Aorta (tissue), 5 donors: ENCODE data around the gene ZNF518A. TPM values are rescaled to one million over a fixed set of nuclear protein-coding genes. Genes with fewer than 3 reads are reported as not detected.

Experiments used
- ATAC-seq: fragments of 200-7000 bp; cut with Tn5 transposase; one replicate; pipeline ENCODE4 v1.9.1; 2022; ENCODE audit warnings: moderate library complexity; ENCODE audit not compliant: low FRiP score
- DNase-seq, 2 donors: peaks; one replicate each; pipeline ENCODE4 v3.0.0-alpha.2; 2020
- H3K27ac ChIP-seq, 2 donors: one replicate each; pipeline ENCODE4 v1.5.1; 2013; ENCODE audit warnings: low read length in 2 of 2, mild to moderate bottlenecking in 2 of 2, moderate library complexity in 2 of 2, control low read depth in 1 of 2, inconsistent platforms in 1 of 2, low read depth in 1 of 2
- H3K27me3 ChIP-seq, 2 donors: one replicate each; pipeline ENCODE4 v1.6.1; 2013; ENCODE audit warnings: control low read depth in 1 of 2, low read length in 1 of 2, mild to moderate bottlenecking in 1 of 2, moderate library complexity in 1 of 2; ENCODE audit not compliant: insufficient read depth in 2 of 2, control insufficient read depth in 1 of 2
- H3K36me3 ChIP-seq, 2 donors: one replicate each; pipeline ENCODE4 v1.6.1; 2013; ENCODE audit warnings: control low read depth in 1 of 2, low read length in 1 of 2, mild to moderate bottlenecking in 1 of 2; ENCODE audit not compliant: insufficient read depth in 2 of 2, control insufficient read depth in 1 of 2
- H3K4me1 ChIP-seq, 2 donors: one replicate each; pipeline ENCODE4 v1.6.1; 2013; ENCODE audit warnings: low read length in 2 of 2, control low read depth in 1 of 2, mild to moderate bottlenecking in 1 of 2, moderate library complexity in 1 of 2; ENCODE audit not compliant: insufficient read depth in 2 of 2, control insufficient read depth in 1 of 2
- H3K4me3 ChIP-seq, 2 donors: one replicate each; pipeline ENCODE4 v1.5.1; 2013; ENCODE audit warnings: low read length in 2 of 2, control low read depth in 1 of 2, mild to moderate bottlenecking in 1 of 2
- H3K9me3 ChIP-seq: one replicate; pipeline ENCODE4 v1.6.1; 2013; ENCODE audit warnings: mild to moderate bottlenecking, low read length; ENCODE audit not compliant: control insufficient read depth
- WGBS, 2 donors: extraction: QIAGEN DNeasy Blood & Tissue Kit; methylation state at CpG; one replicate each; pipeline ENCODE4 v1.1.7; 2013; 5-methylcytosine and 5-hydroxymethylcytosine counted together
- intact Hi-C, 2 donors: fragments of 100-400 bp; cut with DNase I; formaldehyde crosslinking; loops; one replicate each; pipeline versions ENCODE4 v1.14.2 to v1.15.0; 2022
- polyA plus RNA-seq, 2 donors: library from polyadenylated mRNA; stranded (reverse); fragments of 200-250 nt; gene quantifications; one replicate each; pipeline ENCODE4 v1.2.3, GENCODE V29; 2013
- total RNA-seq, 2 donors: library from RNA; stranded (reverse); fragmentation: NEBNext Ultra II Directional; extraction: Animal tissue kit (Norgen Biotek cat#: 25700); gene quantifications; one replicate each; pipeline ENCODE4 v1.2.1, GENCODE V29; 2021
- donor health status: healthy with polysubstance abuse.
- donor health status: Bipolar disorder and iron deficiency.
- donor health status: DM: no; HTN: no; CAD: no.
- donor health status: DM: no; HTN: no; CAD: no.
- donor health status: DM: yes; HTN: yes; CAD: no.

Gene ZNF518A
- total and polyA plus RNA-seq, 4 donors = 5.1 to 25.0 (median 12.1) TPM

- H3K9me3 ChIP-seq = peaks cover 5% of the 10 kb centered on the region
- no peak for DNase-seq
- no peak overlapping the region for H3K4me3 ChIP-seq
- ATAC-seq = no peak
- H3K27me3 ChIP-seq = peaks cover 0 to 6% of the 10 kb centered on the region in 2 donors
- H3K4me1 ChIP-seq = peaks cover 0 to 1% of the 10 kb centered on the region in 2 donors
- no peak overlapping the region for H3K27ac ChIP-seq
- 78 to 84% methylated on average over 8 of the region's 8 CpGs for WGBS, 2 donors
- no peaks in the 10 kb centered on the region for H3K36me3 ChIP-seq
- intact Hi-C loops = no loop called here
These were observed 36.9 kb upstream of the ZNF518A start for GRCh38 chr10:96092999-96093767.

- H3K4me3 ChIP-seq = no peak overlapping the region
- intact Hi-C loops = no loop called here
- H3K4me1 ChIP-seq = peaks cover 0 to 1% of the 10 kb centered on the region in 2 donors
- DNase-seq (no peak), ATAC-seq (no peak)
- peaks cover 5% of the 10 kb centered on the region for H3K9me3 ChIP-seq
- no peaks in the 10 kb centered on the region for H3K36me3 ChIP-seq
- no peak overlapping the region for H3K27ac ChIP-seq
- WGBS, 2 donors = 51 to 52% methylated on average over 2 of the region's 2 CpGs
- H3K27me3 ChIP-seq = peaks cover 0 to 6% of the 10 kb centered on the region in 2 donors
These were observed 36.1 kb upstream of the ZNF518A start for GRCh38 chr10:96093948-96094347.

- Histone ChIP-seq H3K36me3 (no peaks in the 10 kb centered on the region), H3K27me3 (peaks cover 0 to 10% of the 10 kb centered on the region in 2 donors), H3K27ac (no peak overlapping the region), H3K9me3 (peaks cover 1% of the 10 kb centered on the region), H3K4me3 (no peak overlapping the region), H3K4me1 (peaks cover 0 to 1% of the 10 kb centered on the region in 2 donors)
- 56 to 73% methylated on average over 1 of the region's 1 CpG for WGBS, 2 donors
- intact Hi-C loops = no loop called here
- DNase-seq (no peak), ATAC-seq (no peak)
These were observed 33.1 kb upstream of the ZNF518A start for GRCh38 chr10:96096958-96097357.

- DNase-seq (no peak), ATAC-seq (no peak)
- H3K4me3 ChIP-seq = no peak overlapping the region
- intact Hi-C loops = no loop called here
- WGBS, 2 donors = 79 to 84% methylated on average over 3 of the region's 3 CpGs
- H3K27ac ChIP-seq = no peak overlapping the region
- peaks cover 0 to 1% of the 10 kb centered on the region in 2 donors for H3K4me1 ChIP-seq
- H3K36me3 ChIP-seq = no peaks in the 10 kb centered on the region
- peaks cover 1% of the 10 kb centered on the region for H3K9me3 ChIP-seq
- peaks cover 0 to 8% of the 10 kb centered on the region in 2 donors for H3K27me3 ChIP-seq
These were observed 32.2 kb upstream of the ZNF518A start for GRCh38 chr10:96097865-96098264.

- intact Hi-C loops = no loop called here
- Histone ChIP-seq H3K9me3 (peaks cover 3% of the 10 kb centered on the region), H3K4me1 (no peaks in the 10 kb centered on the region), H3K27me3 (no peaks in the 10 kb centered on the region), H3K4me3 (no peak overlapping the region), H3K36me3 (no peaks in the 10 kb centered on the region), H3K27ac (no peak overlapping the region)
- WGBS, 2 donors = 56% methylated on average over 3 of the region's 3 CpGs
- no peak for DNase-seq
- ATAC-seq = no peak
These were observed 22.5 kb upstream of the ZNF518A start for GRCh38 chr10:96107623-96108038.

GRCh38 chr10:96112531-96112930 is 17.6 kb upstream of the ZNF518A start:
- Histone ChIP-seq H3K9me3 (peaks cover 3% of the 10 kb centered on the region), H3K4me3 (no peak overlapping the region), H3K4me1 (no peaks in the 10 kb centered on the region), H3K36me3 (no peaks in the 10 kb centered on the region), H3K27ac (no peak overlapping the region), H3K27me3 (no peaks in the 10 kb centered on the region)
- whole genome bisulfite sequencing, 2 donors = 88% methylated on average over 7 of the region's 7 CpGs
- intact Hi-C loops = no loop called here
- DNase-seq = no peak
- no peak for ATAC-seq

GRCh38 chr10:96118604-96119450 is 11.3 kb upstream of the ZNF518A start:
- DNase-seq (no peak), ATAC-seq (no peak)
- H3K9me3 ChIP-seq = no peaks in the 10 kb centered on the region
- no peaks in the 10 kb centered on the region for H3K4me1 ChIP-seq
- H3K27ac ChIP-seq = no peak overlapping the region
- no peaks in the 10 kb centered on the region for H3K36me3 ChIP-seq
- H3K4me3 ChIP-seq = no peak overlapping the region
- 86% methylated on average over 21 of the region's 21 CpGs for WGBS, 2 donors
- intact Hi-C loops = no loop called here
- no peaks in the 10 kb centered on the region for H3K27me3 ChIP-seq

- Histone ChIP-seq H3K4me1 (no peaks in the 10 kb centered on the region), H3K27ac (no peak overlapping the region), H3K4me3 (no peak overlapping the region), H3K27me3 (no peaks in the 10 kb centered on the region), H3K36me3 (no peaks in the 10 kb centered on the region), H3K9me3 (no peaks in the 10 kb centered on the region)
- DNase-seq (no peak), ATAC-seq (no peak)
- intact Hi-C loops = no loop called here
These were observed 7.3 kb upstream of the ZNF518A start for GRCh38 chr10:96122824-96123223.
